ENCODE data around the gene CCDC57.
"Not testable (repeated sequence)": the region's sequence is repeated elsewhere in the genome, so short reads cannot be mapped to it uniquely, and the experiment has no call there.

The CCDC57 gene

GRCh38 chr17:82149401-82150099, 63.1 kb downstream of the CCDC57 start:
- DNase-seq = no peak

- DNase-seq = no peak
These were observed 63.6 kb downstream of the CCDC57 start for GRCh38 chr17:82148997-82149396.

- no peak for DNase-seq
These were observed 64.6 kb downstream of the CCDC57 start for GRCh38 chr17:82148011-82148410.

GRCh38 chr17:82146663-82147654, 65.7 kb downstream of the CCDC57 start:
- no peak for DNase-seq

- DNase-seq = no peak
These were observed 67.0 kb downstream of the CCDC57 start for GRCh38 chr17:82145550-82146155.

DNA sequence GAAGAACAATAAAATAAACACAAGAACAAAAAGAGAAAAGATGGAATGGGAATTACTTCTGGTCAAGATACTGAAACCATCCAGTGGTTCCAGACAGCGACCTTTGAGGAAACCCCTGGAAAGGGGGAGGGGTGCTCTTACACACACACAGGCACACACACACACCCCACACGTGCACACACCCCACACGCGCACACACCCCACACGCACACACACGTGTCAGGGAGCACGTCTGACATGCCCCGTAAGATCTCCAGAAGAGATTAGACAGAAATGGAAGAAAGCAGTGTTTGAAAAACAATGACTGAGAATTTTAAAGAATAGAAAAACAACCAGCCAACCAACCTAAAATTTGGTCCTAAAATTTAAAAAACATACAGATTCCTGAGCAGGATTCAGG, 69.3 kb downstream of the CCDC57 start:
- DNase-seq = no peak

- DNase-seq = not testable (repeated sequence)
These were observed 72.7 kb downstream of the CCDC57 start for GRCh38 chr17:82139961-82140360.

GRCh38 chr17:82138511-82138992, 74.1 kb downstream of the CCDC57 start:
- no peak for DNase-seq

GRCh38 chr17:82134101-82134500, 78.5 kb downstream of the CCDC57 start:
- DNase-seq = no peak

DNA sequence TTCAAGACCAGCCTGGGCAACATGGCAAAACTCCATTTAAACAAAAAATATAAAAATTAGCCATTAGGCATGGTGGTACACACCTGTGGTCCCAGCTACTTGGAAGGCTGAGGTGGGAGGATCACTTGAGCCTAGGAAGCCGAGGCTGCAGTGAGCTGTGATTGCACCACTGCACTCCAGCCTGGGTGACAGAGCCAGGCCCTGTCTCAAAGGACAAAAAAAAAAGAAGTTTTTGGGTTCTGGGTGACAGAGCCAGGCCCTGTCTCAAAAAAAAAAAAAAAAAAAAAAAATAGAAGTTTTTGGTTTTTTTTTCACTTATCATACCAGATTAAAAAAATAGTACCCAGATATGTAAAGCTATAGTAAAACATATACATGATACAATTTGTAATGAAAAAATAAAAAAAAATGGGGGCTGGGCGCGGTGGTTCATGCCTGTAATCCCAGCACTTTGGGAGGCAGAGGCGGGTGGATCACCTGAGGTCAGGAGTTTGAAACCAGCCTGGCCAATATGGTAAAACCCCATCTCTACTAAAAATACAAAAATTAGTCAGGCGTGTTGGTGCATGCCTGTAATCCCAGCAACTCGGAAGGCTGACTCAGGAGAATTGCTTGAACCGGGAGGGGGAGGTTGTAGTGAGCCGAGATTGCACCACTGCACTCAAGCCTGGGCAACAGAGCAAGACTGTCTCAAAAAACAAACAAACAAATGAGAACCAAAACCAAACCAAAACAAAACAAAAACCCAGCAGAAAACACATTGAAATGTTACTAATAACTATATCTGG, 79.3 kb downstream of the CCDC57 start:
- DNase-seq = not testable (repeated sequence)

DNA sequence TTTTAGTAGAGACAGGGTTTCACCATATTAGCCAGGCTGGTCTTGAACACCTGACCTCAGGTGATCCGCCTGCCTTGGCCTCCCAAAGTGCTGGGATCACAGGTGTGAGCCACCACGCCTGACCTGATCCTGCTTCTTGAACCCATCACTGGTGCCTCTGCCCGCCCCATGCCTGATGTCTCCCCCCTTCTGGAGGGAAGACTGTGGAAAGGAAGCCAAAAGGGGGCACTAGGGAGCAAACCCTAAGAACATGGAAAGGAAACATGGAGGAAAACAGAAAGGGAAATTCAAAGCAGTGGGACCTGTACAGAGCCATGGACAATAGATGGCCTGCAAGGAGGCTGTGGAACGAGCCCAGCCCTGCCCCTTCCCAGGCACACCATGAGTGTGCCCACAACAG, 83.5 kb downstream of the CCDC57 start:
- DNase-seq = no peak

DNA sequence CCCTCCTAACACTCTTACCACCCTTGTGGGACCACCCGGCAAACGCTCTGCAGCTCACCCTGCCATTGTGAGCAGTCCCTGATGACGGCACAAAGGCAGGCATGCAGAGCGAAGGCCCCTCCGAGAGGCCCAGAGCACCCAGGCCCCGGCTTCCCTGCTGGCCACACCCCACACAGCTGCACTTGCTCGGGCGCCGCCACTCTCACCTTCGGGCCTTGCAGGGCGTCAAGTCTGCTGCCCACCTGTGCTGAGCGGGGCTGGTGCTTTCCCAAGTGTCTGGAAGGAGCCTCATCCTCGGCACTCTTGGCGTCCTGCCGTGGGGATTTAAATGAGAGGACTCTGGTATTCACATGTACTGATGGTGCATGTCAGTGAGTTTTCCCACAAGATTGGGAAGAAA, 84.4 kb downstream of the CCDC57 start:
- DNase-seq = no peak

DNA sequence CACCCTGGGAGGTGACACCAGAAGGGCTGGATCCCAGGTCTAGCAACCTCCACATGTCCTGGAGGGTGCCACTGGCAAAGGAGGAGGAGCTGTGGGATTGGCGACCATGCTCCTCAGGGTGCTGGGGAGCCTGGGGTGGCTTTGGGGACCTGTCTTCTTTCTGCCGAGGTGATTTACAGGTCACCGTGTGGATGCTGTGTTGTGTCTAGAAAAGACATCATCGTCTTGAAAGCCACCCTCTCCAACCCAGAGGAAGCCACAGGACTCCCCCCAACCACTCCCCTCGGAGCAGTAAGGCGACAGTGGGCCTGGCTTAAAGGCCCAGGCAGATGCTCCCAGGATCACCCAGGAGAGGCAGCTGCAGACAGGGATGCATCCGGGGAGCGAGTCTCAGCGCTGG, 84.9 kb downstream of the CCDC57 start:
- DNase-seq = no peak

- no peak for DNase-seq
These were observed 85.4 kb downstream of the CCDC57 start for GRCh38 chr17:82127315-82127595.

DNA sequence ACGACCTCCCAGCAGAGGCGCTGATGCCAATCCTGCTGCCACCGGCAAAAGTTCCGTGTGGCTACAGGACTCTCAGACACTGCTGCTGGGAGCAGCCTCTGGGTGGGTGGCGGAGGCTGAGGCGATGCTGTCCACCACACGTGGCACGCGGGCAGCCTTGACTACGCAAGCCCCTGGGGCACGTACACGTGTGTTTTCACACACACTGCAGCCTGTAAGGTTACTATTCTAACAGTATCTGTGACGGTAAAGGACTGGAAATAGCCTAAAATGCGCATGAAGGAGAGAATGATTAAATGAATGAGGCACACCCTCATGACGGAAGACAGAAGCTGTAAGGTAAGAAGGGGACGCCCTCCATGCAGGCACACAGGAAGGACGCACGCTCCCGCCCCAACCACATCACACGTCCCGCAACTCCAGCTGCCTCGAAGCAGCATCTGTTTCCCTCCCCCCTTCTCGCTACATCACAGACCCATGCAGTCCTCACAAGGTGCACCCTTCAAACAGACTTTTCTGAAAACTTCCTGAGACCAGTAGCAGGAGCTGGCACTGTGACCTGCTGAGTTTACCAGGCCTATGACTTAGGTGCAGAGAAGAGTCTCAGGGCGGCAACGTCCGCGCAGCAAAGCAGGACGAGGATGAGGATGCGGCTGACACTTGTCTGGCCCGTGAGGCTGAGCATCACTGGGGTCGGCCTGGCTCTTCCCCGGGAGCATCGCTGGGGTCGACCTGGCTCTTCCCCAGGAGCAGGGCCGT, 85.9 kb downstream of the CCDC57 start:
- DNase-seq = no peak

GRCh38 chr17:82124101-82124500, 88.5 kb downstream of the CCDC57 start:
- DNase-seq = no peak

DNA sequence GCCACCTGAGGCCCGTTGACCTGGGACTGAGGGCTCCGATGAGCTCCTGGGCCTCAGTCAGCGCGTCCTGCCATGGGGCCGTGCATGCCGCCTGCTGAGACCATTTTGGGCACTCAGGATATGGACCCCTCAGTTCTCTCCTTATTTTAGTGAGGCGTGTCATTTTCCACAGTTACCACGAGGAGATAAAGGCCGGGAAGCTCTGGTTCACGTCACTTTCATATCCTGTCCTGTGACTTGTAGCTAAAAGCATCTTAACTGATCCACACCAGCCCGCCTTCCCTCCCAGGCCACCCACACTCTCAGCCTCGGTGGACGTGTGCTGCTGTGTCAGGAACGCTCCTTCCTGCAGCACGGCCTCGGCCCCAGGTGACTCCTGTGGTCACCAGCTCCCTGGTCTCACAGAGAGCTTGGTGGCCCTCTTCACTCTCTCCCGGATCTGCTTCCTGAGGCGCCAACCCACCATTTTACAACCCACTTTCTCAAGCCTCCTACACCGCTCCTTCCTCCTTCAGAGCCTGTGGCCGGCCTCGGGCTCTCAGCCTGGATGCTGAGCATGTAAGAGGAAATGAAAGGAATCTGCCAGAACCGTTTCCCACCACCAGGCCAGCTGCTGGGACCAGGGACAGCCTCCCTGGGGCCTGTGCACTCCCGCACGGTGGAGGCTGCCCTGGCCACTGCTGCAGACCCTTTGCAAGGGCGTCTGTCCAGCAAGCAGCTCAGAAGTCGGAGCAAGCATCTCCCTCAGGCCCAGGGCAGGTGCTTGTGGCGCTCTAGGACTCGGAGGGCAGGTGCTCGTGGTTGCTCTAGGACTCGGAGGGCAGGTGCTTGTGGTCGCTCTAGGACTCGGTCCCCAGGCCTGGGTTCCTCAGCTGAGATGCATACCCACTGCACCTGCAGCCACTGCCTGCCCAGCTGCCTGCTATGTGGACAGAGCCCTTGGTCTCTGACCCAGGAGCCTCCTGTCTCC, 90.7 kb downstream of the CCDC57 start:
- DNase-seq = no peak

- DNase-seq = no peak
These were observed 91.4 kb downstream of the CCDC57 start for GRCh38 chr17:82121246-82121645.

- no peak for DNase-seq
These were observed 92.5 kb downstream of the CCDC57 start for GRCh38 chr17:82120148-82120547.

GRCh38 chr17:82118815-82119380, 93.7 kb downstream of the CCDC57 start:
- DNase-seq = no peak

Data from left hindlimb (tissue), 1 donor.